Mucosa of rectum (tissue), 2 donors: ENCODE results near the gene ADNP2.

Experiments used
- H3K27ac ChIP-seq, 2 donors: one replicate each; pipeline ENCODE4 v1.7.0; 2013; ENCODE audit warnings: inconsistent platforms in 2 of 2, low read depth in 2 of 2, low read length in 2 of 2
- H3K27me3 ChIP-seq, 2 donors: one replicate each; pipeline ENCODE4 v1.7.0; 2013; ENCODE audit warnings: low read length in 2 of 2; ENCODE audit not compliant: control insufficient read depth in 2 of 2, insufficient read depth in 2 of 2
- H3K36me3 ChIP-seq, 2 donors: one replicate each; pipeline ENCODE4 v1.7.0; 2013; ENCODE audit warnings: low read length in 2 of 2; ENCODE audit not compliant: control insufficient read depth in 2 of 2, insufficient read depth in 2 of 2
- H3K4me1 ChIP-seq, 2 donors: one replicate each; pipeline ENCODE4 v1.7.0; 2013; ENCODE audit warnings: low read length in 2 of 2, mild to moderate bottlenecking in 1 of 2; ENCODE audit not compliant: control insufficient read depth in 2 of 2, insufficient read depth in 2 of 2
- H3K4me3 ChIP-seq, 2 donors: one replicate each; pipeline ENCODE4 v1.7.0; 2013; ENCODE audit warnings: low read length in 2 of 2
- H3K9ac ChIP-seq, 2 donors: one replicate each; pipeline ENCODE4 v1.7.0; 2013; ENCODE audit warnings: low read length in 2 of 2, low read depth in 1 of 2, mild to moderate bottlenecking in 1 of 2
- H3K9me3 ChIP-seq, 2 donors: one replicate each; pipeline ENCODE4 v1.7.0; 2013; ENCODE audit warnings: low read length in 2 of 2; ENCODE audit not compliant: control insufficient read depth in 2 of 2
- donor health status: healthy.
- donor health status: Normal muscosa, but diverticular disease.

Gene ADNP2

DNA sequence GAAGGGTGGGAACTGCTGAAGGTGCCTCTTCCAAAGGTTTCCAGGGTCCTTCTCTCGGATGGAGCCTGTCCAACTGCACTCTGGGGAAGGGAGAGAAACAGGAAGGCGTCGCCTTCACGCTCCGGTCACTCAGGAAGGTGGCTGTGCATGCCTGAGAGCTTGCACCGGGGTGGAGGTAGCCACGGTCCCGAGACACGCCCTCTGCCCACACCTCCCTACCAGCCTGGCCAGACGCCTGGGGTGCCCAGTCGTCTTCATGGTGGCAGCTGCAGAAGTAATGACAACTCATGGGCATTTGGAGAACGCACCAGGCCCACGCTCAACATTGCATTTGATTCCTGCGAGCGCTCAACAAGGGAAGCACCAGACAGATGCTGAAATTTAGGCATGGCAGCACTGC is 59.9 kb downstream of the ADNP2 start:
- no peaks in the 10 kb centered on the region for H3K36me3 ChIP-seq
- no peak overlapping the region for H3K27ac ChIP-seq
- H3K4me1 ChIP-seq: no peaks in the 10 kb centered on the region
- no peak overlapping the region for H3K9ac ChIP-seq
- peaks cover 0 to 2% of the 10 kb centered on the region in 2 donors for H3K9me3 ChIP-seq
- H3K27me3 ChIP-seq: no peaks in the 10 kb centered on the region
- no peak overlapping the region for H3K4me3 ChIP-seq

DNA sequence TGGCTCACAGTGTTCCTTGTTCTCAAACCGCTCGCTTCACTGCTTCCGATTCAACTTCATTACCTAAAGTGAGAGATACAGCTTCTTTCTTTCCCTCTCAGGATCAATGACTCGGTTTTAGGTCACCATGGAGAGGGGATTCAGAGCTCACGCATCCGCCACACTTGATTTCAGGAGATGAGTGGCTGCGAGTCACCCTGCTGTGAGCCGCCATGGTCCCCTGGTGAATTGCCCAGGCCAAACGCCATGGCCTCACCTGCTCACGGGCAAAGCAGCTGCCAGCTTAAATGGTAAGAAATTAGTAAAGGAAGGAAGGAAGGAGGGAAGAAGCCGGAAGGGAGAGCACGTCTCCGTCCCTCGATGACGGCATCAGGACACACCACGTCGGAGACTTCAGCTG is 60.5 kb downstream of the ADNP2 start:
- H3K36me3 ChIP-seq: no peaks in the 10 kb centered on the region
- H3K4me1 ChIP-seq: no peaks in the 10 kb centered on the region
- no peak overlapping the region for H3K9ac ChIP-seq
- no peak overlapping the region for H3K4me3 ChIP-seq
- H3K27me3 ChIP-seq: no peaks in the 10 kb centered on the region
- H3K27ac ChIP-seq: no peak overlapping the region
- H3K9me3 ChIP-seq: peaks cover 0 to 2% of the 10 kb centered on the region in 2 donors

DNA sequence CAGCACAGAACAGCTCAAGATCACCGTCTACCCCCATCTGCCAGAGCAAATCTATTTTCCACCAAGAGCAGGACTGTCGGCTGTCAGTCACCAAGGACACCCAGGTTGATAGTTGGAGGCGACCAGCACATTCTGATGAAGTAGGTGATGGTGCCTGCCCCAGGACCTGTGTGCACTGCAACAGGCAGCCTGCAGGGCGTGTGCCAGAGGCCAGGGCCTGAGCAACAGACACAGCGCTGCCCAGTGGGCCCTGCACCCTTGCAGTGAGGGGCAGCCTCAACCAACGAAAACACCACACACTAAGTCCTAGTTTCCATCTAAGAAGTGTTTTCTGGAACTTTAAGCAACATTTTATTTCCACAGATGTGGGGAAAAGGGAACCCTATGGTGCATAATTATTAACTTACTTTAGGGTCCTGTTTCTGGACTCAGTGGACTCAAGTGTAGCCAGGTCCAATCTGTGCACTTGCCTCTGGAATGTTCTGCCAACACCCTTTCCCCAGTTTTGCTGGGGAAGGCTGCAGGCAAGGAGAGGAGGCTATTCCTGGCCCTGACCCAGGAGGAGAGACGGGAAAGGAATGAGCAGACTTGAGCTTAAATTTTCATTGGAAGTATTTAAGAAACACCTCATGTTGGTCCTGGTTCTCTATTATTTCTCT is 61.5 kb downstream of the ADNP2 start:
- H3K27ac ChIP-seq: no peak overlapping the region
- no peak overlapping the region for H3K4me3 ChIP-seq

DNA sequence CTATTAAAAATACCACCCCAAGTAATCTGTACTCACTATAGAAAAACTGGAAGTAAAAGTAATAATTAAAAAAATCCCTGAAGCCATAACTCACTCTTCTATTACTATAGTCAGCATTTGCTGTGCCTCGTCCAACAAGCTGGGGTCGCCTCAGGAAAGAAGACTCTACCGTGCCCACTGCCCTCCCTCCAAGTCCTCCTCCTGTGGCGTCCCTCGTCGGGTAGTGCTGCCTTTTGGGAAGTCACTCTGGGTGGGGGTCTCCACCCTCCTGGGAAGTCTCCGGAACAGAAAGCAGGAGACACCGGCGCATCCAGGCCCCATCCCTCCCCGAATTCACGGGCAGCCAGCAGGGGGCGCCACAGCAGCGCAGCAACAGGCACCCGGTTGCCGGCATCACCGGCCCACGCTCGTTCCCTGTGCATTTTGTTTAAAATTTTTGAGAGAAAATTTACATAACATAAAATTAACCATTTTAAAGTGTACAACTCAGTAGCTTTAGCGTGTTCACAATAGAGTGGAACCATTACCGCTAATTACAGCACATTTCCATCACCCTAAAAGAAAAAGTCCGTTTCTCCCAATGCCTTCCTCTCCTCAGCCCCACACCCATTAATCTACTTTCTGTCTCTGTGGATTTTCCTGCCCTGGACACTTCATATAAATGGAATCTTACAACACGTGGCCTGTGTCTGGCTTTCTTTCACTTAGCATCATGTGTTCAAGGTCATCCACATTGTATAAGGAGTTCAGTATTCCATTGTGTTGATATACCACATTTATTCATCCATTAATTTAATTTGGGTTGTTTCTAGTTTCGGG is 62.2 kb downstream of the ADNP2 start:
- H3K4me3 ChIP-seq: no peak overlapping the region
- no peak overlapping the region for H3K27ac ChIP-seq
- H3K9me3 ChIP-seq: no peaks in the 10 kb centered on the region
- H3K27me3 ChIP-seq: no peaks in the 10 kb centered on the region
- H3K9ac ChIP-seq: no peak overlapping the region
- H3K4me1 ChIP-seq: no peaks in the 10 kb centered on the region
- H3K36me3 ChIP-seq: no peaks in the 10 kb centered on the region

More for the DNA sequence above, 61.5 kb downstream of the ADNP2 start:
- H3K9me3 ChIP-seq: no peaks in the 10 kb centered on the region
- no peak overlapping the region for H3K9ac ChIP-seq
- no peaks in the 10 kb centered on the region for H3K36me3 ChIP-seq
- H3K4me1 ChIP-seq: no peaks in the 10 kb centered on the region
- H3K27me3 ChIP-seq: no peaks in the 10 kb centered on the region

GRCh38 chr18:80172056-80172455 is 63.0 kb downstream of the ADNP2 start:
- Histone ChIP-seq H3K4me1 (no peaks in the 10 kb centered on the region), H3K27me3 (no peaks in the 10 kb centered on the region), H3K27ac (no peak overlapping the region)

GRCh38 chr18:80173060-80173459 is 64.0 kb downstream of the ADNP2 start:
- Histone ChIP-seq H3K4me3 (no peak overlapping the region), H3K36me3 (no peaks in the 10 kb centered on the region), H3K9me3 (no peaks in the 10 kb centered on the region), H3K9ac (no peak overlapping the region), H3K27ac (no peak overlapping the region), H3K27me3 (no peaks in the 10 kb centered on the region), H3K4me1 (no peaks in the 10 kb centered on the region)

More at GRCh38 chr18:80172056-80172455, 63.0 kb downstream of the ADNP2 start:
- H3K9me3 ChIP-seq: no peaks in the 10 kb centered on the region
- no peak overlapping the region for H3K9ac ChIP-seq
- no peak overlapping the region for H3K4me3 ChIP-seq
- H3K36me3 ChIP-seq: no peaks in the 10 kb centered on the region

- Histone ChIP-seq H3K36me3 (no peaks in the 10 kb centered on the region), H3K9me3 (no peaks in the 10 kb centered on the region), H3K9ac (no peak overlapping the region), H3K27ac (no peak overlapping the region), H3K4me3 (no peak overlapping the region), H3K4me1 (no peaks in the 10 kb centered on the region), H3K27me3 (no peaks in the 10 kb centered on the region)
These were observed 66.6 kb downstream of the ADNP2 start for GRCh38 chr18:80175451-80176204.

GRCh38 chr18:80176334-80177073 is 67.4 kb downstream of the ADNP2 start:
- Histone ChIP-seq H3K9me3 (no peaks in the 10 kb centered on the region), H3K27me3 (no peaks in the 10 kb centered on the region), H3K27ac (no peak overlapping the region), H3K4me3 (no peak overlapping the region), H3K9ac (no peak overlapping the region), H3K36me3 (no peaks in the 10 kb centered on the region), H3K4me1 (no peaks in the 10 kb centered on the region)

DNA sequence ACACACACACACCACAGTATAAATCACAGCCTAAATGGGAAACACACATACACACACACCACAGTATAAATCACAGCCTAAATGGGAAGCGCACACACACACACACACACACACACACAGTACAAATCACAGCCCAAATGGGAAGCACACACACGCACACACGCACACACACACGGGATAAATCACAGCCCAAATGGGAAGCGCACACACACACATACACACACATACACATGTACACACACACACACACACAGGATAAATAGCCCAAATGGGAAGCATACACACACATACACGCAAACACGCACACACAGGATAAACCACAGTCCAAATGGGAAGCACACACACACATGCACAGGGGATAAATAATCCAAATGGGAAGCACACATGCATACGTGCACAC is 68.1 kb downstream of the ADNP2 start:
- H3K4me3 ChIP-seq: no peak overlapping the region
- H3K36me3 ChIP-seq: no peaks in the 10 kb centered on the region
- no peaks in the 10 kb centered on the region for H3K27me3 ChIP-seq
- H3K27ac ChIP-seq: no peak overlapping the region
- no peaks in the 10 kb centered on the region for H3K9me3 ChIP-seq
- H3K9ac ChIP-seq: no peak overlapping the region
- no peaks in the 10 kb centered on the region for H3K4me1 ChIP-seq
